Caco-2 (cell line): Measurements from ENCODE around the gene EVL. TPM values are rescaled to one million over a fixed set of nuclear protein-coding genes. Genes with fewer than 3 reads are reported as not detected.

Source experiments
- Bru-seq: library from RNA; stranded (reverse); fragments of 400-500 nt; gene quantifications from one replicate; lab custom pipeline; 2021; lab: Mats Ljungman, UMichigan
- BruChase-seq, 2 experiments: library from RNA; stranded (reverse); fragments of 400-500 nt; gene quantifications; one replicate each; lab custom pipeline; 2021; lab: Mats Ljungman, UMichigan
- BruUV-seq: library from RNA; stranded (reverse); fragments of 400-500 nt; replicated peaks from 2 replicates; lab custom pipeline; 2021; lab: Mats Ljungman, UMichigan
- CTCF ChIA-PET: fragments of 300-600 bp; sonication (Branson Sonifier 250); formaldehyde crosslinking; loops from one replicate; lab custom pipeline; 2022; ENCODE audit warnings: antibody characterized with exemption; lab: Charles Lee
- POLR2A ChIA-PET: fragments of 300-600 bp; sonication (Branson Sonifier 250); formaldehyde crosslinking; loops from one replicate; lab custom pipeline; 2022; ENCODE audit warnings: antibody characterized with exemption; lab: Charles Lee
- DNase-seq, 2 experiments: peaks; one replicate each; pipeline versions ENCODE4 v3.0.0 to v3.0.0-alpha.2; 2020 to 2022
- H3K27me3 ChIP-seq: replicated peaks from 2 replicates; pipeline ENCODE4 v1.6.0; 2011; ENCODE audit warnings: low read length; ENCODE audit not compliant: control insufficient read depth, insufficient read depth
- H3K36me3 ChIP-seq: 2 replicates; pipeline ENCODE4 v1.5.1; 2011; ENCODE audit warnings: low read length; ENCODE audit not compliant: control insufficient read depth, insufficient read depth
- H3K4me1 ChIP-seq: fragments of 250-450 bp; sonication (Bioruptor Pico); 2 replicates; pipeline ENCODE4 v1.5.1; 2020; ENCODE audit warnings: mild to moderate bottlenecking
- H3K4me3 ChIP-seq: 2 replicates; pipeline ENCODE4 v1.5.1; 2011; ENCODE audit warnings: low read depth, mild to moderate bottlenecking, control low read depth, low read length
- H3K9me3 ChIP-seq: fragments of 250-450 bp; sonication (Bioruptor Pico); 2 replicates; pipeline ENCODE4 v1.5.1; 2020; ENCODE audit warnings: mild to moderate bottlenecking, moderate library complexity
- H3K27ac Mint-ChIP-seq: one replicate; pipeline ENCODE4 v1.8.0; 2022; ENCODE audit warnings: mixed read lengths; ENCODE audit not compliant: unreplicated experiment
- H3K27me3 Mint-ChIP-seq: one replicate; pipeline ENCODE4 v1.8.0; 2022; ENCODE audit warnings: mixed read lengths; ENCODE audit not compliant: insufficient read depth, unreplicated experiment
- H3K36me3 Mint-ChIP-seq: one replicate; pipeline ENCODE4 v1.8.0; 2022; ENCODE audit warnings: mild to moderate bottlenecking, mixed read lengths; ENCODE audit not compliant: insufficient read depth, unreplicated experiment
- H3K4me1 Mint-ChIP-seq: one replicate; pipeline ENCODE4 v1.8.0; 2022; ENCODE audit warnings: low read depth, mixed read lengths; ENCODE audit not compliant: unreplicated experiment
- H3K4me3 Mint-ChIP-seq: one replicate; pipeline ENCODE4 v1.8.0; 2022; ENCODE audit warnings: mild to moderate bottlenecking, moderate library complexity, mixed read lengths; ENCODE audit not compliant: unreplicated experiment
- H3K9me3 Mint-ChIP-seq: one replicate; pipeline ENCODE4 v1.8.0; 2022; ENCODE audit warnings: mixed read lengths; ENCODE audit not compliant: unreplicated experiment
- CTCF ChIP-seq, 2 experiments: fragments of 200-600 bp in 1 of 2; IDR thresholded peaks; 1 replicate in 1 of 2; 2 replicates in 1 of 2; pipeline versions ENCODE4 v1.5.1 to v1.8.0; 2011 to 2022; ENCODE audit warnings: antibody characterized with exemption in 1 of 2, control low read depth in 1 of 2, inconsistent platforms in 1 of 2, low read depth in 1 of 2, low read length in 1 of 2, mild to moderate bottlenecking in 1 of 2, moderate library complexity in 1 of 2; ENCODE audit not compliant: insufficient read depth in 1 of 2, severe bottlenecking in 1 of 2, unreplicated experiment in 1 of 2
- intact Hi-C: fragments of 100-400 bp; cut with micrococcal nuclease; formaldehyde crosslinking; loops from one replicate; pipeline ENCODE4 v1.10.0; 2022; ENCODE audit not compliant: unreplicated experiment
- long read RNA-seq: library from polyadenylated mRNA; stranded (forward); transcript quantifications from one replicate; pipeline ENCODE4 v2.0.0, GENCODE V29; 2022
- total RNA-seq: library from RNA; stranded (reverse); gene quantifications from 2 replicates; pipeline ENCODE4 v1.2.3, GENCODE V29; 2022

Gene EVL
- total RNA-seq: 14.2 and 16.4 TPM in 2 replicates
- percentile 54 among the genes with signal in this experiment for Bru-seq, nascent RNA
- BruChase-seq, experiment 1, labeled RNA remaining after a 2-hour chase: percentile 38 among the genes with signal in this experiment
- percentile 36 among the genes with signal in this experiment for BruChase-seq, experiment 2, labeled RNA remaining after a 6-hour chase
- long read RNA-seq, partial matches to known transcripts: 1 of 8 reads
- long read RNA-seq, other reads (novel, unspliced or antisense): 7 of 8 reads

DNA sequence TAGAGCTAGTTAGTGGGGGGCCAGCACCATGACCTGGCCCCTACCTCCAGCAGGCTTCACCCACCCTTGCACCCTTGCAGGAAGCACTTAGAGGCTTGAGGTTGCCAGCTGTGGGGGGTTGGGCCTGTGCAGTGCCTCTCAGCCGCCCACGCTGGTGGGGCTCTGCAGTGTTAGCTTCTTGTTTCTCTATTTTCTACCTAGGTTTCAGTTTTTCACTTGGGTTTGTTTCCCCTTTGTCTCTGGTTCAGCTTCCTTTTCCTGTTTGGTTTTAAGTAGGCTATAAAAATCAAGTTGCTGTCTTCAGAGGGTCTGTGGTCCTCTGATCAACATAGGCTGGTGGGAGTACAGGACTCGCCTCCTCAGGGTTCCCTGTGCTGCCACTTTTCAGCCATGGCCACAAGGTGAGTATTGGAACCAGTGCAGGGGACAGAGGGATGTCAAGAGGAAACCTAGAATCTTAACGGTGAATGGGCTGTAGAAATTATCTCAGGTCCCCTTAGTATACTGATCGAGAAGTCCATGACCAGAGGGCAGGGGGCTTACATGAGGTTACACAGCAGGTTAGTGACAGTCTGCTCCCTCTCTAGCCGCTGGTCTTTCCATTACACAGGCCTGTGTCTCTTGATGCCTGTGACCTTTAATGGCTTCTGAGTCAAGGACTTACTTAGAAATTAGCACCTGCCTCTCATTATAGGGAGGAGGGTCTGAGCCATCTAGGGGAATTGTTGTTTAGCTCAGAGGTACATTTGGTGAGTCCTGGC, at the start of gene EVL:
Gene EVL, plus strand, starts transcription at position 312 of the 761 bp plus-strand sequence. Its CDS starts 79 bp downstream, at position 391.
- ChIA-PET CTCF (no interaction called here), POLR2A (no interaction called here)
- no peaks in the 10 kb centered on the region for H3K9me3 ChIP-seq
- H3K4me1 ChIP-seq: no peaks in the 10 kb centered on the region
- no peak within 1 kb of the TSS for H3K4me3 ChIP-seq
- no peaks in the 10 kb centered on the region for H3K36me3 Mint-ChIP-seq
- no TSS peak for BruUV-seq
- TF ChIP-seq CTCF (IDR thresholded peaks at IDR 0.05; ENCODE audit: insufficient read depth in 1 of 2, low read depth in 1 of 2, low read length in 1 of 2, severe bottlenecking in 1 of 2, unreplicated experiment in 1 of 2): no peak
- H3K4me3 Mint-ChIP-seq: no peak within 1 kb of the TSS
- H3K27me3 Mint-ChIP-seq: peaks cover 2% of the 10 kb centered on the region
- H3K36me3 ChIP-seq: no peaks in the 10 kb centered on the region
- H3K9me3 Mint-ChIP-seq: no peaks in the 10 kb centered on the region
- H3K27ac Mint-ChIP-seq: no peak within 1 kb of the TSS
- peaks cover 7% of the 10 kb centered on the region for H3K4me1 Mint-ChIP-seq
- H3K27me3 ChIP-seq: no peaks in the 10 kb centered on the region
- DNase-seq: no peak
- intact Hi-C loops: no loop called here

DNA sequence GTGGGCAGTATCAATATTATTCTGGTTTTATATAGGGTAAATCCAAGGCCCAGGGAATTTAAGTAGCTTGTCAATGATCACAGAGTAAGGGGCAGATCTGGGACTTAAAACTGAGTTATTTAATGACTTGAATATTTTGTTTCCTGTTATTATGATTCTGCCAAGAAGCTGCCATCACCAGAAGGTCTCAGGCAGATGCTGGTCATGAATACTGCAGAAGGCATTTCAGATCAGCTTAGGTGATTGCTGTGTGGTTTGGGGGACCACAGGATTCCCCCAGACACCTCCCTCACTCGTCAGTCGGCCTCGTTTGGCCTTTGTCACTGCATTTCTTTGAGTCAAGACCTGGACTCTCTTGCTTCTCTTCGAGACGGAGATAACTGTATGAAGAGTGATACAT, 47.7 kb upstream of the EVL start:
- Mint-ChIP-seq H3K36me3 (no peaks in the 10 kb centered on the region), H3K4me1 (peaks cover 24% of the 10 kb centered on the region), H3K4me3 (no peak overlapping the region), H3K9me3 (no peaks in the 10 kb centered on the region), H3K27ac (no peak overlapping the region), H3K27me3 (no peaks in the 10 kb centered on the region)
- peaks cover 32% of the 10 kb centered on the region for H3K4me1 ChIP-seq
- intact Hi-C loops: no loop called here
- no peaks in the 10 kb centered on the region; the same call in 1 of the 2 replicates for H3K9me3 ChIP-seq
- no peaks in the 10 kb centered on the region for H3K36me3 ChIP-seq
- no TSS peak for BruUV-seq
- no peak for TF ChIP-seq CTCF (IDR thresholded peaks at IDR 0.05; ENCODE audit: insufficient read depth in 1 of 2, low read depth in 1 of 2, low read length in 1 of 2, severe bottlenecking in 1 of 2, unreplicated experiment in 1 of 2)
- H3K4me3 ChIP-seq: no peak overlapping the region
- ChIA-PET POLR2A (no interaction called here), CTCF (no interaction called here)
- no peak for DNase-seq
- H3K27me3 ChIP-seq: no peaks in the 10 kb centered on the region

DNA sequence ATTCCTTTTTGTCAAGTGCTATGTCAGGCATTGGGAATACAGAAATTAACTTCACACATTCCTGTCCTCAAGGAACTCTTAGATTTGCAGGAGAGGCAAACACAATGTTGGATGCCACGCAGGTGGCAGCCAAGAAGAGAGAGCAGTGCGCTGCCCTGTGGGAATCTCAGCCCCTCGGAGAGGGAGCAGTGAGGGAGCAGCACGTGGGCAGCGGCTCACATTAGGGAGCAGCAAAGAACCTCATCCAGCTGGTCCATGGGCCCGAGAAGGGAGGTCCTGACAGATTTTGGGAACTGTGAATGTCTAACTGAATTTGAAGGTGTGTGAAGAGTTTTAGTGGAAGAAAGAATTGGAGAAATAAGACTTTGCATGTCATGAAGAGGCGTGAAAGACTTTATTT, 47.2 kb upstream of the EVL start:
- Mint-ChIP-seq H3K4me1 (peaks cover 24% of the 10 kb centered on the region), H3K36me3 (no peaks in the 10 kb centered on the region), H3K9me3 (no peaks in the 10 kb centered on the region), H3K27me3 (no peaks in the 10 kb centered on the region), H3K4me3 (no peak overlapping the region), H3K27ac (peak overlapping the region; percentile 11)
- Histone ChIP-seq H3K27me3 (no peaks in the 10 kb centered on the region), H3K9me3 (no peaks in the 10 kb centered on the region; the same call in 1 of the 2 replicates), H3K36me3 (no peaks in the 10 kb centered on the region), H3K4me1 (peaks cover 28% of the 10 kb centered on the region), H3K4me3 (no peak overlapping the region)
- TF ChIP-seq CTCF (IDR thresholded peaks at IDR 0.05; ENCODE audit: insufficient read depth in 1 of 2, low read depth in 1 of 2, low read length in 1 of 2, severe bottlenecking in 1 of 2, unreplicated experiment in 1 of 2): no peak
- intact Hi-C loops: no loop called here
- BruUV-seq: no TSS peak
- no peak for DNase-seq
- POLR2A ChIA-PET: no interaction called here
- CTCF ChIA-PET: no interaction called here
